MM.1S (cell line): ENCODE results near the gene HOXD11.

Experiments
- DNase-seq: peaks from one replicate; pipeline ENCODE4 v3.0.0-alpha.2; 2015
- H2AFZ ChIP-seq: fragments of 300-600 bp; sonication (generic); 2 replicates; pipeline ENCODE4 v1.6.0; 2016; ENCODE audit warnings: antibody characterized with exemption, low read length
- H3F3A ChIP-seq: fragments of 300-600 bp; sonication (generic); 2 replicates; pipeline ENCODE4 v1.6.1; 2016; ENCODE audit warnings: mild to moderate bottlenecking, antibody characterized with exemption, low read length, moderate library complexity, mixed read lengths; ENCODE audit not compliant: insufficient read depth
- H3K27ac ChIP-seq: fragments of 300-600 bp; sonication (generic); 2 replicates; pipeline ENCODE4 v1.5.1; 2016; ENCODE audit warnings: mild to moderate bottlenecking, low read length
- H3K27me3 ChIP-seq: fragments of 300-600 bp; sonication (generic); replicated peaks from 2 replicates; pipeline ENCODE4 v1.6.0; 2016; ENCODE audit warnings: low read length; ENCODE audit not compliant: insufficient read depth
- H3K36me3 ChIP-seq: fragments of 300-600 bp; sonication (generic); replicated peaks from 2 replicates; pipeline ENCODE4 v1.6.1; 2016; ENCODE audit warnings: mild to moderate bottlenecking, low read length, mixed read lengths; ENCODE audit not compliant: insufficient read depth
- H3K4me1 ChIP-seq: fragments of 300-600 bp; sonication (generic); 2 replicates; pipeline ENCODE4 v1.6.1; 2016; ENCODE audit warnings: low read length, mixed read lengths
- H3K4me2 ChIP-seq: fragments of 300-600 bp; sonication (generic); 2 replicates; pipeline ENCODE4 v1.6.0; 2016; ENCODE audit warnings: low read depth, low read length
- H3K4me3 ChIP-seq: fragments of 300-600 bp; sonication (generic); 2 replicates; pipeline ENCODE4 v1.5.1; 2016; ENCODE audit warnings: low read length, mixed read lengths
- H3K79me2 ChIP-seq: fragments of 300-600 bp; sonication (generic); 2 replicates; pipeline ENCODE4 v1.6.1; 2016; ENCODE audit warnings: mixed run types, low read length, mixed read lengths
- H3K9ac ChIP-seq: fragments of 300-600 bp; sonication (generic); 2 replicates; pipeline ENCODE4 v1.6.1; 2016; ENCODE audit warnings: low read length, mixed read lengths
- H3K9me2 ChIP-seq: fragments of 300-600 bp; sonication (generic); replicated peaks from 2 replicates; pipeline ENCODE4 v1.6.1; 2016; ENCODE audit warnings: mild to moderate bottlenecking, low read length, mixed read lengths; ENCODE audit not compliant: insufficient read depth
- H3K9me3 ChIP-seq: fragments of 300-600 bp; sonication (generic); replicated peaks from 2 replicates; pipeline ENCODE4 v1.6.1; 2016; ENCODE audit warnings: mild to moderate bottlenecking, low read length, mixed read lengths; ENCODE audit not compliant: insufficient read depth
- H4K20me1 ChIP-seq: fragments of 300-600 bp; sonication (generic); 2 replicates; pipeline ENCODE4 v1.6.1; 2016; ENCODE audit warnings: mild to moderate bottlenecking, low read length, moderate library complexity, mixed read lengths; ENCODE audit not compliant: insufficient read depth
- CTCF ChIP-seq: fragments of 300-600 bp; sonication (generic); IDR thresholded peaks from 2 replicates; pipeline ENCODE4 v1.5.1; 2016; ENCODE audit warnings: antibody characterized with exemption, low read length, mixed read lengths
- EZH2 ChIP-seq: fragments of 300-600 bp; sonication (generic); optimal IDR thresholded peaks from 2 replicates; pipeline ENCODE3; 2017; ENCODE audit warnings: low read depth, mild to moderate bottlenecking, antibody characterized with exemption, low read length, mixed read lengths
- EZH2phosphoT487 ChIP-seq: fragments of 300-600 bp; sonication (generic); IDR thresholded peaks from 2 replicates; pipeline ENCODE4 v1.6.1; 2018; ENCODE audit warnings: antibody characterized with exemption, low read length

The HOXD11 gene

GRCh38 chr2:176092270-176093144 lies 14.6 kb upstream of the HOXD11 start, which contains the start of gene HOXD13:
Gene HOXD13 (plus strand): TSS chr2:176092721. CDS start chr2:176092891, 170 bp downstream.
- 0 out of 2 replicates have a peak, but pooled peaks cover 9% of the 10 kb centered on the region for H3K27me3 ChIP-seq
- no peak within 1 kb of the TSS for H3K4me3 ChIP-seq
- H3K4me1 ChIP-seq, result 0 out of 2 replicates have a peak, but pooled peaks cover 5% of the 10 kb centered on the region
- no peaks in the 10 kb centered on the region for H4K20me1 ChIP-seq
- no peaks in the 10 kb centered on the region for H3K36me3 ChIP-seq
- TF ChIP-seq CTCF (no peak), EZH2phosphoT487 (no peak), EZH2 (no peak)
- H3K9me2 ChIP-seq, result no peaks in the 10 kb centered on the region
- H3K79me2 ChIP-seq, result no peaks in the 10 kb centered on the region
- no peak within 1 kb of the TSS for H2AFZ ChIP-seq
- no peak within 1 kb of the TSS for H3K27ac ChIP-seq
- H3F3A ChIP-seq, result peaks cover 17% of the 10 kb centered on the region
- no peak within 1 kb of the TSS for H3K4me2 ChIP-seq
- H3K9ac ChIP-seq, result no peak within 1 kb of the TSS
- H3K9me3 ChIP-seq, result no peaks in the 10 kb centered on the region
- no peak for DNase-seq

- H4K20me1 ChIP-seq, result no peaks in the 10 kb centered on the region
- H3K36me3 ChIP-seq, result no peaks in the 10 kb centered on the region
- H2AFZ ChIP-seq, result no peak overlapping the region
- no peaks in the 10 kb centered on the region for H3K79me2 ChIP-seq
- no peak overlapping the region for H3K4me3 ChIP-seq
- H3K4me2 ChIP-seq, result no peak overlapping the region
- H3K9ac ChIP-seq, result no peak overlapping the region
- no peaks in the 10 kb centered on the region for H3K9me3 ChIP-seq
- H3K4me1 ChIP-seq, result 0 out of 2 replicates have a peak, but pooled peaks cover 5% of the 10 kb centered on the region
- TF ChIP-seq EZH2 (no peak), CTCF (no peak), EZH2phosphoT487 (no peak)
- no peak for DNase-seq
- H3K9me2 ChIP-seq, result no peaks in the 10 kb centered on the region
- H3K27me3 ChIP-seq, result 0 out of 2 replicates have a peak, but pooled peaks cover 9% of the 10 kb centered on the region
- H3F3A ChIP-seq, result peaks cover 17% of the 10 kb centered on the region
- no peak overlapping the region for H3K27ac ChIP-seq
Observed at GRCh38 chr2:176093145-176093897, 13.8 kb upstream of the HOXD11 start.

- no peaks in the 10 kb centered on the region for H3K9me3 ChIP-seq
- H3F3A ChIP-seq, result peaks cover 17% of the 10 kb centered on the region
- 0 out of 2 replicates have a peak, but pooled peaks cover 5% of the 10 kb centered on the region for H3K4me1 ChIP-seq
- H3K9me2 ChIP-seq, result no peaks in the 10 kb centered on the region
- H3K27ac ChIP-seq, result no peak overlapping the region
- H3K36me3 ChIP-seq, result no peaks in the 10 kb centered on the region
- H2AFZ ChIP-seq, result no peak overlapping the region
- H3K27me3 ChIP-seq, result peaks cover 5% of the 10 kb centered on the region; the same call in 1 of the 2 replicates
- DNase-seq, result no peak
- TF ChIP-seq CTCF (no peak), EZH2 (no peak), EZH2phosphoT487 (no peak)
- H3K9ac ChIP-seq, result no peak overlapping the region
- H4K20me1 ChIP-seq, result no peaks in the 10 kb centered on the region
- no peaks in the 10 kb centered on the region for H3K79me2 ChIP-seq
- H3K4me3 ChIP-seq, result no peak overlapping the region
- no peak overlapping the region for H3K4me2 ChIP-seq
Observed at GRCh38 chr2:176093898-176094249, 13.2 kb upstream of the HOXD11 start.
